Ovary (tissue), 3 donors: Measurements from ENCODE around the gene PTRH2.

Experiments used
- CTCF ChIP-seq, 3 donors: fragments of 450-650 bp in 2 of 3; fragments of 200-600 bp in 1 of 3; IDR thresholded peaks; one replicate each; pipeline versions ENCODE4 v1.5.1 to v1.8.0; 2016 to 2022; ENCODE audit warnings: antibody characterized with exemption in 3 of 3, mild to moderate bottlenecking in 1 of 3
- EP300 ChIP-seq: sonication (generic); formaldehyde crosslinking; IDR thresholded peaks from one replicate; pipeline ENCODE4 v1.6.1; 2017; ENCODE audit warnings: antibody characterized with exemption
- POLR2A ChIP-seq: fragments of 450-650 bp; IDR thresholded peaks from one replicate; pipeline ENCODE4 v1.6.1; 2017; ENCODE audit warnings: antibody characterized with exemption, mild to moderate bottlenecking, moderate library complexity
- donor health status: DM: no; HTN: no; CAD: no.

DNA sequence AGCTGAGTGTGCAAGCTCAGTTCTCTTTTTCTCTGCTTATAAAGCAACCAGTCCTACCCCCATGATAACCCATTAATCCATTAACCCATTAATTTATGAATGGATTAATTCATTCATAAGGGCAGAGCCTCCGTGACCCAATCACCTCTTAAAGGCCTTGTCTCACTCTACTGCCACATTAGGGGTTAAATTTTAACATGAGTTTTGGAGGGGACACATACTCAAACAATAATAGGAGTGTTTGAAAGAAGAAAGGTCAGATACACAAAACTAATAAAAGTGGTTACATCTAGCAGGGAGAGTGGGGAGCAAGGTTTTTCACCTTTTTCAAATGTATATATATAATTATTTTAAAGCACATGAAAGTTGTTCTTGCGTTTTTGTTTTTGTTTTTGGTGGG, 7.0 kb upstream of the PTRH2 start:
- TF ChIP-seq CTCF (IDR thresholded peaks at IDR 0.05), result no peak
- TF ChIP-seq POLR2A, result no peak
- TF ChIP-seq EP300, result no peak
